Cardiac atrium fibroblast (primary cell): ENCODE results near the gene SSB. TPM values are rescaled to one million over a fixed set of nuclear protein-coding genes. Genes with fewer than 3 reads are reported as not detected.

Experiments used
- total RNA-seq: library from RNA; depleted of rRNA; stranded (reverse); fragments of >200 nt; gene quantifications from 2 replicates; pipeline ENCODE4 v1.2.3, GENCODE V29; 2015

Gene SSB
- 147 and 168 TPM in 2 replicates for total RNA-seq

DNA sequence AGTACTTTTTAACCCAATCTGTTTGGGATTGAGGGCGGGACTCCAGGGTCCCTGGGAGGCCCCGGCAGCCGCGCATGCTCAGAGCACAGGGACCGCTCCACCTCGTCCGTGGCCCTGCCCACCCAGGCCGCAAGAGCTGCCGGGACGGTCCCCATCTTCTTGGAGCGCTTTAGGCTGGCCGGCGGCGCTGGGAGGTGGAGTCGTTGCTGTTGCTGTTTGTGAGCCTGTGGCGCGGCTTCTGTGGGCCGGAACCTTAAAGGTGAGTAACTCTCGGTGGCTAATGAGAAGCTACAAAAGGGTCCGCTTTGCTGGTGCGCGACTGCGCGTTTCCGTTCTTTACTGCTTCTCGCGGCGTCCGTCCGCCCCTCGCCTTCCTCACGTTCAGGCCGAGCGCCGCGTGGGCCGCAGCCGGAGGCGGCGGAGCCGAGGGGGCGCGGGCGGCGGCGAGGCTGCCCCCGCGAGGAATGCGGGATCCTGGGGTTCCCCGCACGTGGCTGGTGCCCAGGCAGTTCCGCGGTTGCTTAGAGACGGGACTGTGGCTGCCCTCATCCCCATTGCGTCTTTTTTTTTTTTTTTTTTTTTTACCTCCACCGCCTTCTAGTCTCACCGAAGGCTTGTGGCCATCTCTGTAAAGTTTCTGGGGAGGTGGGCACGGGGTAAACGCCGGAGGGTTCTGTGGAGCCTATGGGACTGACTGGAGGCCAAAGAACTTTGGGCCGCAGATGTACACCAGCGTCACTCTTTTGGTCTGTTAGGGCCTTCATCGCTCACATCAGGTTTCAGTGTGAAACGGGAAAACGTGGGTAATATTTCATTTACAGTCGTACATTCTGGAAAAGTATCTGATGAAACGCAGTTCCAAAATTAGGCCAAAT, at the start of gene SSB:
Gene SSB, plus strand, starts transcription at position 154 of the 875 bp plus-strand sequence. CDS start 2,090 bp downstream, outside the sequence.

DNA sequence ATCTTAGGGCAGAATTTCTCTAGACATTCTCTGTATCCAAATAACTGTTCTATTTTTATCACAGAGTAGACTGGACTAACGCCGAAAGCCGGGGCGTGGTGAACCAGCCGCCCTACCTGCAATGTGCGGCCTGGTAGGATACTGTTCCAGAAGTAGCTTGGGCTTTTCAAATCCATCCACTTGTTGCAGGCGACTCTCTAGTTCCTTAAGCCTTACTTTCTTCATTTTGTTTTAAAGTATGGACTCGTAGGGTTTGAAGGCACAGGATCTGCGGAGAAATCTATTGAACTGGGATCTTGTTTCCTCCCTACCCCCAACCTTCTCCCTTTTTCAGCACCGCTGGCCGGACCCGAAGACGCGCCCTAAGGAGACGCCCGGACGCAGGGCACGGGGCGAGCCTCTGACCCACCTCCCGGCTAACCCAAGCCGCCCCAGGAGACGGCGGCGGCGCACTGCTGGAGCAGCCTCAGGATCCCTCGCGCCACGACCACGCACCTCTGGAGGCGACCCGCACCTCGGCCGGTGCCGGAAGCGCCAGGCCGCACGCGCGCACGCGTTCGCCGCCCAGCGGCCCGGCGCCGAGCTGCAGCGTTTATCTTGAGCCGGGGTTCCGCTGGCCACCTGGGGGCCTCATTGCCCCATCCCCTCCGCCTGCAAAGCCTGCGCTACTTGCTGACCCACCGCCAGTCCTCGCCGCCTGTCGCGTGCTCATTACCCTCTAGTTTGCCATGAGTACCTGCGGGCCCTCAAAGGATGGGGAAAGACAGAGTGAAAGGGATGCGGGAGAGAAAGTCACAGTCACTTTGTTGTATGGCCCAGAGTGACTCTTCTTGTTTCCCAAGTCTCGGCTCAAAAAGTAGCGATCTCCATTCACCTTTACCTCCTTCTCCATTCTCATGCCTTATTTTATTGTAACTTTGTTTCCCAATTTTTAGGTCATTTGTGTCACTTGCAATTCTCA, 26.0 kb downstream of the SSB start, which contains the start of gene METTL5:
Gene METTL5, minus strand, starts transcription at position 533 of the 961 bp plus-strand sequence. Its CDS starts 308 bp downstream, at position 225.

DNA sequence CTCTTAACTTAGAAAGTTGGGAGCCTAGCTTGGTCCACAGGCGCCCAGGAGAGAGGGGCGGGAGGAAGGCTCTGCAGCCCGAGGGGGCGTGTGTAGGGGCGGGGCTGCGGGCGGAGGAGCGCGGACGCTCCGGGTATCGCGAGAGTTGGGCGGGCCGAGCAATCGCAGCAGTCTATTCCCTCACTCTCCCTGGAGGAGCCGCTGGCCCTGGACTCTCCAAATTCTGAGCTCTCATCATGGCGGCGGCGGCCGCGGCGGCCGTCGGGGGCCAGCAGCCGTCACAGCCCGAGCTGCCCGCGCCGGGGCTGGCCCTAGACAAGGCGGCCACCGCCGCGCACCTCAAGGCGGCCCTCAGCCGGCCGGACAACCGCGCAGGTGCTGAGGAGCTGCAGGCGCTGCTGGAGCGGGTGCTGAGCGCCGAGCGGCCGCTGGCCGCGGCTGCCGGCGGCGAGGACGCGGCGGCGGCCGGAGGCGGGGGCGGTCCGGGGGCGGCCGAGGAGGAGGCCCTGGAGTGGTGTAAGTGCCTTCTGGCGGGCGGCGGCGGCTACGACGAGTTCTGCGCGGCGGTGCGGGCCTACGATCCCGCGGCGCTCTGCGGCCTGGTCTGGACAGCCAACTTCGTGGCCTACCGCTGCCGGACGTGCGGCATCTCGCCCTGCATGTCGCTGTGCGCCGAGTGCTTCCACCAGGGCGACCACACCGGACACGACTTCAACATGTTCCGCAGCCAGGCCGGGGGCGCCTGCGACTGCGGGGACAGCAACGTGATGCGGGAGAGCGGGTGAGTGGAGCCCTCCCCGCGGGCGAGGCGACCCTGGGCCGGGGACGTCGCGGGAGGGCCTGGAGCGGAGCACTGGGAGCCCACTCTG, 28.8 kb downstream of the SSB start, which contains the start of gene UBR3:
Gene UBR3, plus strand, starts transcription at position 183 of the 869 bp plus-strand sequence. Its CDS starts 54 bp downstream, at position 237.

Other genes with a start within 250 kb of the SSB start
- 4.3 and 13.1 TPM in 2 replicates for gene FASTKD1, start 225.0 kb upstream of the SSB start, total RNA-seq
- gene PPIG, start 214.5 kb upstream of the SSB start, total RNA-seq: 12.6 and 32.4 TPM in 2 replicates
- gene CFAP210, start 104.5 kb upstream of the SSB start, total RNA-seq: not detected in 2 replicates
- gene PHOSPHO2, start 104.4 kb upstream of the SSB start, total RNA-seq: 0.36 and 1.1 TPM in 2 replicates
- 3.2 and 4.9 TPM in 2 replicates for gene KLHL23, start 65.0 kb upstream of the SSB start, total RNA-seq
- 41.0 and 49.1 TPM in 2 replicates for gene METTL5, start 26.0 kb downstream of the SSB start, total RNA-seq
- gene UBR3, start 28.6 kb downstream of the SSB start, total RNA-seq: 24.2 and 32.6 TPM in 2 replicates